ENCODE results near the gene CISD1.

CISD1 gene

GRCh38 chr10:58316874-58317273 lies 47.9 kb downstream of the CISD1 start:
- no peak overlapping the region for H3K4me3 ChIP-seq (ENCODE audit: low read depth, low read length)
- no peak overlapping the region for H3K9ac ChIP-seq (ENCODE audit: low read length)
- H3K36me3 ChIP-seq (ENCODE audit: control insufficient read depth, insufficient read depth, low read length) = no peaks in the 10 kb centered on the region
- no peaks in the 10 kb centered on the region for H3K4me1 ChIP-seq (ENCODE audit: control insufficient read depth, insufficient read depth, low read length)
- no peak overlapping the region for H3K27ac ChIP-seq (ENCODE audit: low read depth, low read length)
- no peaks in the 10 kb centered on the region for H3K9me3 ChIP-seq (ENCODE audit: control insufficient read depth, insufficient read depth, low read depth, low read length)
- no peaks in the 10 kb centered on the region for H3K27me3 ChIP-seq (ENCODE audit: control insufficient read depth, insufficient read depth, low read length)

- no peaks in the 10 kb centered on the region for H3K27me3 ChIP-seq (ENCODE audit: control insufficient read depth, insufficient read depth, low read length)
- H3K9ac ChIP-seq (ENCODE audit: low read length) = no peak overlapping the region
- H3K4me3 ChIP-seq (ENCODE audit: low read depth, low read length) = no peak overlapping the region
- H3K9me3 ChIP-seq (ENCODE audit: control insufficient read depth, insufficient read depth, low read depth, low read length) = no peaks in the 10 kb centered on the region
- no peaks in the 10 kb centered on the region for H3K36me3 ChIP-seq (ENCODE audit: control insufficient read depth, insufficient read depth, low read length)
- H3K27ac ChIP-seq (ENCODE audit: low read depth, low read length) = no peak overlapping the region
- no peaks in the 10 kb centered on the region for H3K4me1 ChIP-seq (ENCODE audit: control insufficient read depth, insufficient read depth, low read length)
Measured at GRCh38 chr10:58318346-58318745, 49.4 kb downstream of the CISD1 start.

- Histone ChIP-seq H3K9ac (ENCODE audit: low read length) (no peak overlapping the region), H3K36me3 (ENCODE audit: control insufficient read depth, insufficient read depth, low read length) (no peaks in the 10 kb centered on the region), H3K4me1 (ENCODE audit: control insufficient read depth, insufficient read depth, low read length) (no peaks in the 10 kb centered on the region)
Measured at GRCh38 chr10:58319599-58319998, 50.6 kb downstream of the CISD1 start.

GRCh38 chr10:58320351-58321049 lies 51.5 kb downstream of the CISD1 start:
- Histone ChIP-seq H3K27me3 (ENCODE audit: control insufficient read depth, insufficient read depth, low read length) (no peaks in the 10 kb centered on the region), H3K4me1 (ENCODE audit: control insufficient read depth, insufficient read depth, low read length) (no peaks in the 10 kb centered on the region), H3K27ac (ENCODE audit: low read depth, low read length) (no peak overlapping the region), H3K4me3 (ENCODE audit: low read depth, low read length) (no peak overlapping the region), H3K9me3 (ENCODE audit: control insufficient read depth, insufficient read depth, low read depth, low read length) (no peaks in the 10 kb centered on the region), H3K36me3 (ENCODE audit: control insufficient read depth, insufficient read depth, low read length) (no peaks in the 10 kb centered on the region), H3K9ac (ENCODE audit: low read length) (no peak overlapping the region)

More at GRCh38 chr10:58319599-58319998, 50.6 kb downstream of the CISD1 start:
- H3K27ac ChIP-seq (ENCODE audit: low read depth, low read length) = no peak overlapping the region
- H3K9me3 ChIP-seq (ENCODE audit: control insufficient read depth, insufficient read depth, low read depth, low read length) = no peaks in the 10 kb centered on the region
- no peak overlapping the region for H3K4me3 ChIP-seq (ENCODE audit: low read depth, low read length)
- H3K27me3 ChIP-seq (ENCODE audit: control insufficient read depth, insufficient read depth, low read length) = no peaks in the 10 kb centered on the region

- Histone ChIP-seq H3K9ac (ENCODE audit: low read length) (no peak overlapping the region), H3K27me3 (ENCODE audit: control insufficient read depth, insufficient read depth, low read length) (no peaks in the 10 kb centered on the region; the same call in 1 of the 2 replicates), H3K27ac (ENCODE audit: low read depth, low read length) (no peak overlapping the region), H3K36me3 (ENCODE audit: control insufficient read depth, insufficient read depth, low read length) (no peaks in the 10 kb centered on the region), H3K4me1 (ENCODE audit: control insufficient read depth, insufficient read depth, low read length) (no peaks in the 10 kb centered on the region), H3K4me3 (ENCODE audit: low read depth, low read length) (no peak overlapping the region), H3K9me3 (ENCODE audit: control insufficient read depth, insufficient read depth, low read depth, low read length) (no peaks in the 10 kb centered on the region)
Measured at GRCh38 chr10:58322072-58322834, 53.3 kb downstream of the CISD1 start.

GRCh38 chr10:58322835-58323209 lies 53.9 kb downstream of the CISD1 start:
- H3K9me3 ChIP-seq (ENCODE audit: control insufficient read depth, insufficient read depth, low read depth, low read length) = no peaks in the 10 kb centered on the region
- H3K27ac ChIP-seq (ENCODE audit: low read depth, low read length) = no peak overlapping the region
- no peaks in the 10 kb centered on the region for H3K36me3 ChIP-seq (ENCODE audit: control insufficient read depth, insufficient read depth, low read length)
- no peaks in the 10 kb centered on the region for H3K4me1 ChIP-seq (ENCODE audit: control insufficient read depth, insufficient read depth, low read length)
- no peaks in the 10 kb centered on the region; the same call in 1 of the 2 replicates for H3K27me3 ChIP-seq (ENCODE audit: control insufficient read depth, insufficient read depth, low read length)
- H3K4me3 ChIP-seq (ENCODE audit: low read depth, low read length) = no peak overlapping the region
- H3K9ac ChIP-seq (ENCODE audit: low read length) = no peak overlapping the region

- Histone ChIP-seq H3K27me3 (ENCODE audit: control insufficient read depth, insufficient read depth, low read length) (no peaks in the 10 kb centered on the region; the same call in 1 of the 2 replicates), H3K27ac (ENCODE audit: low read depth, low read length) (no peak overlapping the region), H3K9ac (ENCODE audit: low read length) (no peak overlapping the region), H3K4me3 (ENCODE audit: low read depth, low read length) (peak overlapping the region; percentile 44; the same call in 1 of the 2 replicates), H3K9me3 (ENCODE audit: control insufficient read depth, insufficient read depth, low read depth, low read length) (peaks cover 3% of the 10 kb centered on the region; the same call in 1 of the 2 replicates), H3K4me1 (ENCODE audit: control insufficient read depth, insufficient read depth, low read length) (no peaks in the 10 kb centered on the region), H3K36me3 (ENCODE audit: control insufficient read depth, insufficient read depth, low read length) (no peaks in the 10 kb centered on the region)
Measured at GRCh38 chr10:58326967-58327381, 58.0 kb downstream of the CISD1 start.

GRCh38 chr10:58328233-58328632 lies 59.3 kb downstream of the CISD1 start:
- Histone ChIP-seq H3K27ac (ENCODE audit: low read depth, low read length) (no peak overlapping the region), H3K9me3 (ENCODE audit: control insufficient read depth, insufficient read depth, low read depth, low read length) (peaks cover 3% of the 10 kb centered on the region; the same call in 1 of the 2 replicates), H3K36me3 (ENCODE audit: control insufficient read depth, insufficient read depth, low read length) (no peaks in the 10 kb centered on the region), H3K27me3 (ENCODE audit: control insufficient read depth, insufficient read depth, low read length) (no peaks in the 10 kb centered on the region; the same call in 1 of the 2 replicates), H3K4me3 (ENCODE audit: low read depth, low read length) (no peak overlapping the region), H3K9ac (ENCODE audit: low read length) (no peak overlapping the region), H3K4me1 (ENCODE audit: control insufficient read depth, insufficient read depth, low read length) (no peaks in the 10 kb centered on the region)

GRCh38 chr10:58330431-58330830 lies 61.5 kb downstream of the CISD1 start:
- Histone ChIP-seq H3K27ac (ENCODE audit: low read depth, low read length) (no peak overlapping the region), H3K9me3 (ENCODE audit: control insufficient read depth, insufficient read depth, low read depth, low read length) (peaks cover 3% of the 10 kb centered on the region; the same call in 1 of the 2 replicates), H3K4me1 (ENCODE audit: control insufficient read depth, insufficient read depth, low read length) (no peaks in the 10 kb centered on the region), H3K36me3 (ENCODE audit: control insufficient read depth, insufficient read depth, low read length) (no peaks in the 10 kb centered on the region), H3K9ac (ENCODE audit: low read length) (no peak overlapping the region), H3K27me3 (ENCODE audit: control insufficient read depth, insufficient read depth, low read length) (no peaks in the 10 kb centered on the region; the same call in 1 of the 2 replicates), H3K4me3 (ENCODE audit: low read depth, low read length) (no peak overlapping the region)

- Histone ChIP-seq H3K27ac (ENCODE audit: low read depth, low read length) (no peak overlapping the region), H3K4me1 (ENCODE audit: control insufficient read depth, insufficient read depth, low read length) (peaks cover 5% of the 10 kb centered on the region; the same call in 1 of the 2 replicates), H3K4me3 (ENCODE audit: low read depth, low read length) (no peak overlapping the region), H3K9ac (ENCODE audit: low read length) (no peak overlapping the region), H3K36me3 (ENCODE audit: control insufficient read depth, insufficient read depth, low read length) (no peaks in the 10 kb centered on the region), H3K27me3 (ENCODE audit: control insufficient read depth, insufficient read depth, low read length) (no peaks in the 10 kb centered on the region; the same call in 1 of the 2 replicates), H3K9me3 (ENCODE audit: control insufficient read depth, insufficient read depth, low read depth, low read length) (peaks cover 3% of the 10 kb centered on the region; the same call in 1 of the 2 replicates)
Measured at GRCh38 chr10:58331646-58332045, 62.7 kb downstream of the CISD1 start.

- Histone ChIP-seq H3K4me3 (ENCODE audit: low read depth, low read length) (peak within 1 kb of the TSS; percentile 95), H3K4me1 (ENCODE audit: control insufficient read depth, insufficient read depth, low read length) (peaks cover 8% of the 10 kb centered on the region; the same call in 1 of the 2 replicates), H3K36me3 (ENCODE audit: control insufficient read depth, insufficient read depth, low read length) (no peaks in the 10 kb centered on the region), H3K27me3 (ENCODE audit: control insufficient read depth, insufficient read depth, low read length) (no peaks in the 10 kb centered on the region), H3K9ac (ENCODE audit: low read length) (peak within 1 kb of the TSS; percentile 90), H3K27ac (ENCODE audit: low read depth, low read length) (peak within 1 kb of the TSS; percentile 76; the same call in 1 of the 2 replicates), H3K9me3 (ENCODE audit: control insufficient read depth, insufficient read depth, low read depth, low read length) (no peaks in the 10 kb centered on the region)
Measured at GRCh38 chr10:58334817-58335305, 65.9 kb downstream of the CISD1 start, which contains the start of gene UBE2D1. TSS of gene UBE2D1 (plus strand) at chr10:58335006. CDS start at chr10:58335202, 196 bp downstream.

All from HUES6 (cell line).